Caco-2 (cell line): ENCODE data around the gene MED12L. TPM values are rescaled to one million over a fixed set of nuclear protein-coding genes. Genes with fewer than 3 reads are reported as not detected.
"Not testable (repeated sequence)": the region's sequence is repeated elsewhere in the genome, so short reads cannot be mapped to it uniquely, and the experiment has no call there.

Source experiments
- BruUV-seq: library from RNA; stranded (reverse); fragments of 400-500 nt; replicated peaks from 2 replicates; lab custom pipeline; 2021; lab: Mats Ljungman, UMichigan
- CTCF ChIA-PET: fragments of 300-600 bp; sonication (Branson Sonifier 250); formaldehyde crosslinking; loops from one replicate; lab custom pipeline; 2022; ENCODE audit warnings: antibody characterized with exemption; lab: Charles Lee
- POLR2A ChIA-PET: fragments of 300-600 bp; sonication (Branson Sonifier 250); formaldehyde crosslinking; loops from one replicate; lab custom pipeline; 2022; ENCODE audit warnings: antibody characterized with exemption; lab: Charles Lee
- DNase-seq, 2 experiments: peaks; one replicate each; pipeline versions ENCODE4 v3.0.0 to v3.0.0-alpha.2; 2020 to 2022
- H3K27me3 ChIP-seq: replicated peaks from 2 replicates; pipeline ENCODE4 v1.6.0; 2011; ENCODE audit warnings: low read length; ENCODE audit not compliant: control insufficient read depth, insufficient read depth
- H3K36me3 ChIP-seq: 2 replicates; pipeline ENCODE4 v1.5.1; 2011; ENCODE audit warnings: low read length; ENCODE audit not compliant: control insufficient read depth, insufficient read depth
- H3K4me1 ChIP-seq: fragments of 250-450 bp; sonication (Bioruptor Pico); 2 replicates; pipeline ENCODE4 v1.5.1; 2020; ENCODE audit warnings: mild to moderate bottlenecking
- H3K4me3 ChIP-seq: 2 replicates; pipeline ENCODE4 v1.5.1; 2011; ENCODE audit warnings: low read depth, mild to moderate bottlenecking, control low read depth, low read length
- H3K9me3 ChIP-seq: fragments of 250-450 bp; sonication (Bioruptor Pico); 2 replicates; pipeline ENCODE4 v1.5.1; 2020; ENCODE audit warnings: mild to moderate bottlenecking, moderate library complexity
- H3K27ac Mint-ChIP-seq: one replicate; pipeline ENCODE4 v1.8.0; 2022; ENCODE audit warnings: mixed read lengths; ENCODE audit not compliant: unreplicated experiment
- H3K27me3 Mint-ChIP-seq: one replicate; pipeline ENCODE4 v1.8.0; 2022; ENCODE audit warnings: mixed read lengths; ENCODE audit not compliant: insufficient read depth, unreplicated experiment
- H3K36me3 Mint-ChIP-seq: one replicate; pipeline ENCODE4 v1.8.0; 2022; ENCODE audit warnings: mild to moderate bottlenecking, mixed read lengths; ENCODE audit not compliant: insufficient read depth, unreplicated experiment
- H3K4me1 Mint-ChIP-seq: one replicate; pipeline ENCODE4 v1.8.0; 2022; ENCODE audit warnings: low read depth, mixed read lengths; ENCODE audit not compliant: unreplicated experiment
- H3K4me3 Mint-ChIP-seq: one replicate; pipeline ENCODE4 v1.8.0; 2022; ENCODE audit warnings: mild to moderate bottlenecking, moderate library complexity, mixed read lengths; ENCODE audit not compliant: unreplicated experiment
- H3K9me3 Mint-ChIP-seq: one replicate; pipeline ENCODE4 v1.8.0; 2022; ENCODE audit warnings: mixed read lengths; ENCODE audit not compliant: unreplicated experiment
- intact Hi-C: fragments of 100-400 bp; cut with micrococcal nuclease; formaldehyde crosslinking; loops from one replicate; pipeline ENCODE4 v1.10.0; 2022; ENCODE audit not compliant: unreplicated experiment
- total RNA-seq: library from RNA; stranded (reverse); gene quantifications from 2 replicates; pipeline ENCODE4 v1.2.3, GENCODE V29; 2022
- TF ChIP-seq, protein P1 (sequence below), 2 experiments: fragments of 200-600 bp in 1 of 2; IDR thresholded peaks; 1 replicate in 1 of 2; 2 replicates in 1 of 2; pipeline versions ENCODE4 v1.5.1 to v1.8.0; 2011 to 2022; ENCODE audit warnings: antibody characterized with exemption in 1 of 2, control low read depth in 1 of 2, inconsistent platforms in 1 of 2, low read depth in 1 of 2, low read length in 1 of 2, mild to moderate bottlenecking in 1 of 2, moderate library complexity in 1 of 2; ENCODE audit not compliant: insufficient read depth in 1 of 2, severe bottlenecking in 1 of 2, unreplicated experiment in 1 of 2

Gene MED12L
- total RNA-seq, 1 experiment from 2014 or later = 21.5 TPM

DNA sequence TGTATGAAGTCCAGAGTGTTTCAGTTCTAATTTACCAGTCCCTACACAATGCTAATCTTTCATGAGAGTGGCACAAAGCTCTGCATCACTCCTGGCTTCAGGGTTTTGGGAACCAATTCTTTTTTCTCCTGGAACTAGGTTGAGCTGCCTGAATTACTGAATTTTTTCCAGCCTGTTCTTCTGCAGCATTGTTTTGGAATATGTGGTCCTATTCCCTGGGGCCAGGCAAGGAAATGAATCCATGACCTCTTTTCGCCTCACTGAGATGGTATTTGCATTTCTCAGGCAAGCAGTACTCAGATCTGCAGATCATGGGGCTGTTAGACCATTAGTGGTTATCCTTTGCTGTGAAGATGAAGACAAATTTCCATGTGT, 143.2 kb downstream of the MED12L start:
- CTCF ChIA-PET = interaction anchor here (1.3 kb wide), 1 partner anchor 60 kb away, joined by 4 read pairs; no protein-coding TSS in a partner anchor
- Mint-ChIP-seq H3K36me3 (peaks cover 6% of the 10 kb centered on the region), H3K27me3 (no peaks in the 10 kb centered on the region), H3K9me3 (no peaks in the 10 kb centered on the region), H3K27ac (no peak overlapping the region), H3K4me1 (peaks cover 26% of the 10 kb centered on the region), H3K4me3 (no peak overlapping the region)
- no TSS peak for BruUV-seq
- intact Hi-C loops = loop anchor here (10.0 kb wide), 2 partner anchors 196 to 406 kb away; no protein-coding TSS in a partner anchor
- TF ChIP-seq, protein P1, sequence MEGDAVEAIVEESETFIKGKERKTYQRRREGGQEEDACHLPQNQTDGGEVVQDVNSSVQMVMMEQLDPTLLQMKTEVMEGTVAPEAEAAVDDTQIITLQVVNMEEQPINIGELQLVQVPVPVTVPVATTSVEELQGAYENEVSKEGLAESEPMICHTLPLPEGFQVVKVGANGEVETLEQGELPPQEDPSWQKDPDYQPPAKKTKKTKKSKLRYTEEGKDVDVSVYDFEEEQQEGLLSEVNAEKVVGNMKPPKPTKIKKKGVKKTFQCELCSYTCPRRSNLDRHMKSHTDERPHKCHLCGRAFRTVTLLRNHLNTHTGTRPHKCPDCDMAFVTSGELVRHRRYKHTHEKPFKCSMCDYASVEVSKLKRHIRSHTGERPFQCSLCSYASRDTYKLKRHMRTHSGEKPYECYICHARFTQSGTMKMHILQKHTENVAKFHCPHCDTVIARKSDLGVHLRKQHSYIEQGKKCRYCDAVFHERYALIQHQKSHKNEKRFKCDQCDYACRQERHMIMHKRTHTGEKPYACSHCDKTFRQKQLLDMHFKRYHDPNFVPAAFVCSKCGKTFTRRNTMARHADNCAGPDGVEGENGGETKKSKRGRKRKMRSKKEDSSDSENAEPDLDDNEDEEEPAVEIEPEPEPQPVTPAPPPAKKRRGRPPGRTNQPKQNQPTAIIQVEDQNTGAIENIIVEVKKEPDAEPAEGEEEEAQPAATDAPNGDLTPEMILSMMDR (IDR thresholded peaks at IDR 0.05; ENCODE audit: insufficient read depth in 1 of 2, low read depth in 1 of 2, low read length in 1 of 2, severe bottlenecking in 1 of 2, unreplicated experiment in 1 of 2) = no peak
- Histone ChIP-seq H3K36me3 (no peaks in the 10 kb centered on the region), H3K9me3 (no peaks in the 10 kb centered on the region), H3K4me1 (peaks cover 28% of the 10 kb centered on the region), H3K4me3 (no peak overlapping the region), H3K27me3 (no peaks in the 10 kb centered on the region)
- POLR2A ChIA-PET = no interaction called here
- DNase-seq = no peak

DNA sequence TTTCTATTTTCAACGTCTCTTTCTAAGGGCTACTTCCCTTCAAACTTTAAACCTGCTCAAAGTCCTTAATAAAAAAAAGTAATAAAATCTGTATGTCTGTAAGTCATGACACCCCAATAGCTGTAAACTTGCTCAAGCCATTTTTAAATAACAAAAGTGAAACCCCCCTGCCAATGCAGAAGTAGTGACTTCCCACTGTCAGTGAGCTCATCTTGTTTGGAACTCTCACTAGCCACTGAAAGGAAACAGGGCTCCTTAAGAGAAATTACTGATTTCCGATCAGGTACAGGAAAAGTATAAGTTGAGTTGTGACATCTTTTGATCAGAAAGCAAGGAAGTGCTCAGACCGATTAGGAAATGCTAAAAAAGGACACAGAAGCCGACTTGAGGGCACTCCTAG, 145.2 kb downstream of the MED12L start:
- H3K4me1 ChIP-seq = peaks cover 28% of the 10 kb centered on the region
- Mint-ChIP-seq H3K4me1 (peaks cover 24% of the 10 kb centered on the region), H3K9me3 (no peaks in the 10 kb centered on the region), H3K36me3 (peaks cover 4% of the 10 kb centered on the region), H3K27ac (no peak overlapping the region), H3K27me3 (no peaks in the 10 kb centered on the region), H3K4me3 (no peak overlapping the region)
- H3K36me3 ChIP-seq = no peaks in the 10 kb centered on the region
- no peak overlapping the region for H3K4me3 ChIP-seq
- ChIA-PET POLR2A (no interaction called here), CTCF (no interaction called here)
- no peak for DNase-seq
- H3K27me3 ChIP-seq = no peaks in the 10 kb centered on the region
- no peaks in the 10 kb centered on the region for H3K9me3 ChIP-seq
- TF ChIP-seq, protein P1 (IDR thresholded peaks at IDR 0.05; ENCODE audit: insufficient read depth in 1 of 2, low read depth in 1 of 2, low read length in 1 of 2, severe bottlenecking in 1 of 2, unreplicated experiment in 1 of 2) = no peak
- BruUV-seq = no TSS peak
- intact Hi-C loops = no loop called here

DNA sequence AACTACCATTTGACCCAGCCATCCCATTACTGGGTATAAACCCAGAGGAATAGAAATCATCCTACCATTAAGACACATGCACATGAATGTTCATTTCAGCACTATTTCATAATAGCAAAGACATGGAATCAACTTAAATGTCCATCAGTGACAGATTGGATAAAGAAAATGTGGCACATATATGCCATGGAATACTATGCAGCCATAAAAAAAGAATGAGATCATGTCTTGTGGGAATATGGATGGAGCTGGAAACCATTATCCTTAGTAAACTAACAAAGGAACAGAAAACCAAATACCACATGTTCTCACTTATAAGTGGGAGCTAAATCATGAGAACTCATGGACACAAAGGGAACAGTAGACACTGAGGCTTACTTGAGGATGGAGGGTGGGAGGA, 146.9 kb downstream of the MED12L start:
- peaks cover 13% of the 10 kb centered on the region for H3K4me1 Mint-ChIP-seq
- H3K36me3 Mint-ChIP-seq, H3K4me3 ChIP-seq, H3K27ac Mint-ChIP-seq, H3K9me3 ChIP-seq, H3K27me3 ChIP-seq, POLR2A ChIA-PET, H3K27me3 Mint-ChIP-seq, intact Hi-C loops, CTCF ChIA-PET, H3K4me3 Mint-ChIP-seq, H3K9me3 Mint-ChIP-seq, H3K36me3 ChIP-seq, DNase-seq, BruUV-seq: not testable (repeated sequence)
- peaks cover 11% of the 10 kb centered on the region for H3K4me1 ChIP-seq

DNA sequence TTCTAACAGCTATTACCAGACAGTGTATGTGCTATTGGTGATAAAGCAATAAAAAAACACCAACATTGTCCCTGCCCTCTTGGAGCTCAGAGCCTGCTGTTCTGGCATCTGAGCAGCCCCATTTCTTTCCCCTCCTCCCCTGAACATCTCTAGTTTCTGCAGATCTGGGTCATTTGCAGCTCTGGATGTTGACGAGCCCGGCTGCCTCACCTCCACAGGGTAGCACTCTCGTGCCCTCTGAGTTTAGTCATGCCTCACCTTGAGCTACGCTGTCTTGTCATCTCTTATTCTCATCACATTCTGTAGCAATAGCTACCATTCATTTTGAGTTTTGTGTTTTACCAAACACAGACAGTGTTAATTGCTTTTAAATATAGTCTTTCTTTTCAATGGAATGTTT, 147.5 kb downstream of the MED12L start:
- H3K4me1 Mint-ChIP-seq = peaks cover 7% of the 10 kb centered on the region
- no peak overlapping the region for H3K27ac Mint-ChIP-seq
- Histone ChIP-seq H3K36me3 (no peaks in the 10 kb centered on the region), H3K4me3 (no peak overlapping the region), H3K4me1 (peaks cover 5% of the 10 kb centered on the region), H3K9me3 (no peaks in the 10 kb centered on the region), H3K27me3 (no peaks in the 10 kb centered on the region)
- no TSS peak for BruUV-seq
- ChIA-PET CTCF (no interaction called here), POLR2A (no interaction called here)
- no peak overlapping the region for H3K4me3 Mint-ChIP-seq
- H3K36me3 Mint-ChIP-seq = no peaks in the 10 kb centered on the region
- no peaks in the 10 kb centered on the region for H3K9me3 Mint-ChIP-seq
- TF ChIP-seq, protein P1 (IDR thresholded peaks at IDR 0.05; ENCODE audit: insufficient read depth in 1 of 2, low read depth in 1 of 2, low read length in 1 of 2, severe bottlenecking in 1 of 2, unreplicated experiment in 1 of 2) = no peak
- DNase-seq = no peak
- intact Hi-C loops = no loop called here
- H3K27me3 Mint-ChIP-seq = no peaks in the 10 kb centered on the region
